K562 (cell line): ENCODE results near the gene POLR3H. TPM values are rescaled to one million over a fixed set of nuclear protein-coding genes. Genes with fewer than 3 reads are reported as not detected.

Experiments used
- ATAC-seq: fragments of 200-7000 bp; cut with Tn5 transposase; 3 replicates; pipeline ENCODE4 v1.9.1; 2020; ENCODE audit warnings: moderate library complexity
- BruUV-seq: library from RNA; stranded (reverse); fragments of 400-500 nt; replicated peaks from 2 replicates; lab custom pipeline; 2021; lab: Mats Ljungman, UMichigan
- CTCF ChIA-PET: fragments of 300-600 bp; formaldehyde crosslinking; extraction: SDS; loops from one replicate; lab custom pipeline; 2021; ENCODE audit warnings: low intra/inter-chr PET ratio; lab: Yijun Ruan, JAX
- POLR2A ChIA-PET: fragments of 300-600, 350-650 bp; sonication (Branson Sonifier 250); formaldehyde crosslinking; extraction: SDS; loops from one replicate; lab custom pipeline; 2021; ENCODE audit warnings: antibody characterized with exemption, inconsistent platforms; lab: Yijun Ruan, JAX
- DNase-seq, 4 experiments: peaks; one replicate each; pipeline versions ENCODE4 v3.0.0 to v3.0.0-alpha.2; 2011 to 2018; ENCODE audit warnings: low spot score in 3 of 4, mixed read lengths in 3 of 4; ENCODE audit errors: extremely low read depth in 1 of 4
- FAIRE-seq: peaks from 2 replicates; lab custom pipeline; 2011; peaks lifted over from hg19 to GRCh38; lab: Jason Lieb, UNC
- H2AFZ ChIP-seq: 2 replicates; pipeline ENCODE4 v1.6.0; 2011; ENCODE audit warnings: low read depth, low read length, control low read depth, inconsistent platforms
- H3K27ac ChIP-seq: fragments of 200-600 bp; 3 replicates; pipeline ENCODE4 v1.8.0; 2011; ENCODE audit warnings: low read depth, mild to moderate bottlenecking, control low read depth, inconsistent platforms, low read length, moderate library complexity, mixed read lengths; ENCODE audit errors: extremely low read depth
- H3K27me3 ChIP-seq, 2 experiments: fragments of 300-600 bp in 1 of 2; 2 replicates in 1 of 2; 3 replicates in 1 of 2; pipeline versions ENCODE4 v1.6.0 to v1.8.0; 2011; ENCODE audit warnings: inconsistent platforms in 2 of 2, low read length in 2 of 2, mild to moderate bottlenecking in 1 of 2, mixed read lengths in 1 of 2, moderate library complexity in 1 of 2; ENCODE audit not compliant: control insufficient read depth in 2 of 2, insufficient read depth in 2 of 2
- H3K36me3 ChIP-seq: fragments of 300-600 bp; 3 replicates; pipeline ENCODE4 v1.8.0; 2011; ENCODE audit warnings: mild to moderate bottlenecking, low read length, inconsistent platforms; ENCODE audit not compliant: control insufficient read depth, insufficient read depth
- H3K4me1 ChIP-seq, 2 experiments: fragments of 200-600 bp in 1 of 2; replicated peaks in 1 of 2; 2 replicates in 1 of 2; 3 replicates in 1 of 2; pipeline versions ENCODE4 v1.5.1 to v1.8.0; 2011; ENCODE audit warnings: inconsistent platforms in 2 of 2, low read length in 2 of 2, mild to moderate bottlenecking in 1 of 2, mixed read lengths in 1 of 2, moderate library complexity in 1 of 2; ENCODE audit not compliant: control insufficient read depth in 2 of 2, insufficient read depth in 2 of 2
- H3K4me2 ChIP-seq: 2 replicates; pipeline ENCODE4 v1.6.1; 2011; ENCODE audit warnings: low read length, control low read depth, inconsistent platforms, mixed read lengths; ENCODE audit not compliant: insufficient read depth
- H3K4me3 ChIP-seq: fragments of 200-600 bp; sonication (generic), shearing (Covaris generic); 2 replicates; pipeline ENCODE4 v1.5.1; 2016; ENCODE audit warnings: control low read depth, inconsistent platforms
- H3K79me2 ChIP-seq: fragments of 200-600 bp; 3 replicates; pipeline ENCODE4 v1.8.0; 2011; ENCODE audit warnings: low read length, inconsistent platforms; ENCODE audit not compliant: control insufficient read depth, insufficient read depth
- H3K9ac ChIP-seq, 2 experiments: 2 replicates each; pipeline versions ENCODE4 v1.6.0 to v1.6.1; 2011; ENCODE audit warnings: low read depth in 2 of 2, low read length in 2 of 2, control low read depth in 1 of 2, inconsistent platforms in 1 of 2, mild to moderate bottlenecking in 1 of 2, mixed read lengths in 1 of 2; ENCODE audit not compliant: insufficient read depth in 1 of 2
- H3K9me1 ChIP-seq: one replicate; pipeline ENCODE4 v1.6.0; 2011; ENCODE audit warnings: inconsistent platforms, mild to moderate bottlenecking, low read length, moderate library complexity; ENCODE audit not compliant: control insufficient read depth, insufficient read depth
- H3K9me3 ChIP-seq: replicated peaks from 2 replicates; pipeline ENCODE4 v1.5.1; 2011; ENCODE audit warnings: low read depth, low read length, inconsistent platforms; ENCODE audit not compliant: control insufficient read depth, insufficient read depth
- H4K20me1 ChIP-seq: replicated peaks from 2 replicates; pipeline ENCODE4 v1.6.1; 2011; ENCODE audit warnings: low read length, inconsistent platforms, mixed read lengths; ENCODE audit not compliant: control insufficient read depth, insufficient read depth
- CHD4 ChIP-seq: fragments of 200-600 bp; sonication (generic); IDR thresholded peaks from 3 replicates; pipeline ENCODE4 v1.6.1; 2012; ENCODE audit warnings: low read depth, mild to moderate bottlenecking, mixed read lengths, low read length, inconsistent platforms; ENCODE audit not compliant: insufficient read depth, insufficient replicate concordance, poor library complexity, severe bottlenecking
- CREB5 ChIP-seq: fragments of 250-450 bp; sonication (Bioruptor Pico); IDR thresholded peaks from 2 replicates; pipeline ENCODE4 v1.5.0; 2020; ENCODE audit warnings: mild to moderate bottlenecking
- DMBX1 ChIP-seq: fragments of 250-450 bp; sonication (Bioruptor Pico); IDR thresholded peaks from 2 replicates; pipeline ENCODE4 v1.8.0; 2022; ENCODE audit warnings: inconsistent platforms, mild to moderate bottlenecking, moderate library complexity, borderline replicate concordance
- DNMT1 ChIP-seq: fragments of 450-650 bp; IDR thresholded peaks from 2 replicates; pipeline ENCODE4 v1.6.1; 2016; ENCODE audit warnings: antibody characterized with exemption, mild to moderate bottlenecking
- E4F1 ChIP-seq: fragments of 250-450 bp; sonication (Bioruptor Pico); IDR thresholded peaks from 2 replicates; pipeline ENCODE4 v1.5.0; 2021; ENCODE audit warnings: mild to moderate bottlenecking, borderline replicate concordance
- JUN ChIP-seq, 2 experiments: sonication (generic) in 1 of 2; formaldehyde crosslinking in 1 of 2; IDR thresholded peaks; 2 replicates each; pipeline versions ENCODE4 v1.6.1 to v1.8.0; 2012 to 2022; ENCODE audit warnings: borderline replicate concordance in 2 of 2, mild to moderate bottlenecking in 2 of 2, improper control_type of control experiment in 1 of 2, low read depth in 1 of 2, low read length in 1 of 2, missing genetic modification reagents in 1 of 2
- KAT2B ChIP-seq: IDR thresholded peaks from one replicate; pipeline ENCODE4 v1.6.1; 2012; ENCODE audit warnings: low read depth, mild to moderate bottlenecking, control low read depth, inconsistent platforms, low read length, moderate library complexity
- THRB ChIP-seq: fragments of 450-650 bp; formaldehyde crosslinking; conservative IDR thresholded peaks from 2 replicates; pipeline ENCODE4 v1.4.0; 2022; ENCODE audit warnings: mild to moderate bottlenecking, missing genetic modification characterization
- ZBTB7A ChIP-seq: IDR thresholded peaks from 2 replicates; pipeline ENCODE4 v1.6.1; 2011; ENCODE audit warnings: low read depth, mild to moderate bottlenecking, low read length, moderate library complexity, borderline replicate concordance; ENCODE audit not compliant: control insufficient read depth
- ZNF12 ChIP-seq: sonication (generic); formaldehyde crosslinking; IDR thresholded peaks from 2 replicates; pipeline ENCODE4 v1.4.0; 2020; ENCODE audit warnings: mild to moderate bottlenecking, missing genetic modification reagents
- ZNF253 ChIP-seq: fragments of 250-450 bp; sonication (Bioruptor Pico); conservative IDR thresholded peaks from 2 replicates; pipeline ENCODE4 v1.6.1; 2021; ENCODE audit warnings: mild to moderate bottlenecking
- ZNF655 ChIP-seq: fragments of 250-450 bp; sonication (Bioruptor Pico); IDR thresholded peaks from 2 replicates; pipeline ENCODE4 v1.5.0; 2021
- ZNF699 ChIP-seq: fragments of 250-450 bp; sonication (Bioruptor Pico); IDR thresholded peaks from 2 replicates; pipeline ENCODE4 v1.8.0; 2021; ENCODE audit warnings: mild to moderate bottlenecking, moderate library complexity; ENCODE audit not compliant: insufficient replicate concordance
- WGBS: fragments of 100-300 bp; shearing (Covaris generic); methylation state at CpG from one replicate; pipeline ENCODE4 v1.1.6; 2016; ENCODE audit warnings: low coverage, mixed read lengths; ENCODE audit not compliant: insufficient coverage; ENCODE audit errors: missing lambda C conversion rate; 5-methylcytosine and 5-hydroxymethylcytosine counted together
- in situ Hi-C: fragments of 300-500 bp; cut with MboI; formaldehyde crosslinking; loops from 4 replicates; pipeline ENCODE4 v1.15.0; 2018; ENCODE audit warnings: inconsistent platforms, mixed read lengths
- intact Hi-C: fragments of 100-400 bp; cut with micrococcal nuclease; formaldehyde crosslinking; loops from 2 replicates; pipeline ENCODE4 v1.14.2; 2022
- polyA plus RNA-seq, 8 experiments: library from polyadenylated mRNA; depleted of rRNA in 4 of 8; stranded (reverse) in 5 of 8; unstranded in 3 of 8; fragments of >200 nt; fragmentation: Nextera tagmentation in 2 of 8; fragmentation: Illumina TruSeq in 1 of 8; extraction: Ambion mirVana in 2 of 8; extraction: Trizol in 1 of 8; gene quantifications; 2 replicates each; pipeline versions ENCODE4 v1.2.1 to v1.2.3, GENCODE V29; 2011 to 2014; ENCODE audit warnings: inconsistent platforms in 1 of 8, missing spikeins in 1 of 8
- total RNA-seq, 7 experiments: library from RNA; depleted of rRNA in 6 of 7; stranded (reverse); fragments of >200 nt in 6 of 7; fragmentation: Illumina TruSeq in 2 of 7; extraction: Trizol in 2 of 7; gene quantifications; 2 replicates each; pipeline versions ENCODE4 v1.2.1 to v1.2.3, GENCODE V29; 2011 to 2021; ENCODE audit warnings: low replicate concordance in 1 of 7

Gene POLR3H
- total and polyA plus RNA-seq, 9 of the 15 experiments (the other 6 are each of a cell fraction or from before 2014, with no cell fraction given): 5.3 to 48.4 (median 22.2) TPM

- TF ChIP-seq DNMT1: no peak
- TF ChIP-seq ZNF655 (CRISPR knock-in tag): no peak
These were observed 43.1 kb downstream of the POLR3H start (continued) for GRCh38 chr22:41501209-41501608.

GRCh38 chr22:41500303-41500702 is 44.0 kb downstream of the POLR3H start:
- Histone ChIP-seq H4K20me1 (peaks cover 12% of the 10 kb centered on the region; the same call in 1 of the 2 replicates), H3K4me1 (no peaks in the 10 kb centered on the region; a peak in 2 of 5 replicates), H3K79me2 (peaks cover 46% of the 10 kb centered on the region), H3K4me2 (no peak overlapping the region), H3K27me3 (no peaks in the 10 kb centered on the region), H3K9ac (no peak overlapping the region), H3K9me1 (no peaks in the 10 kb centered on the region), H3K4me3 (no peak overlapping the region), H3K27ac (no peak overlapping the region), H3K36me3 (peaks cover 62% of the 10 kb centered on the region; the same call in 2 of the 3 replicates), H2AFZ (no peak overlapping the region), H3K9me3 (no peaks in the 10 kb centered on the region)
- no TSS peak for BruUV-seq
- in situ Hi-C loops (no loop called here), intact Hi-C loops (no loop called here)
- no peak for FAIRE-seq
- POLR2A ChIA-PET: interaction anchor here (0.8 kb wide), 1 partner anchor 13 kb away, joined by 4 read pairs; no protein-coding TSS in a partner anchor
- WGBS: 89% methylated on average over 7 of the region's 7 CpGs
- TF ChIP-seq ZNF12 (CRISPR knock-in tag): no peak
- TF ChIP-seq THRB (CRISPR knock-in tag): no peak
- no peak for TF ChIP-seq CHD4
- TF ChIP-seq ZNF699: no peak
- TF ChIP-seq CREB5 (CRISPR knock-in tag): no peak
- no peak for TF ChIP-seq ZBTB7A
- TF ChIP-seq ZNF253: no peak
- no peak for TF ChIP-seq E4F1
- TF ChIP-seq JUN (IDR thresholded peaks at IDR 0.05; ENCODE audit: borderline replicate concordance, low read depth, low read length): no peak
- TF ChIP-seq JUN (CRISPR knock-in tag; IDR thresholded peaks at IDR 0.05; ENCODE audit: borderline replicate concordance): no peak
- no peak for TF ChIP-seq KAT2B
- TF ChIP-seq DMBX1: no peak
- CTCF ChIA-PET: no interaction called here
- no peak for ATAC-seq
- no peak for DNase-seq
